ENCODE measurements around the gene TAF11L2.
"Not testable (repeated sequence)": the region's sequence is repeated elsewhere in the genome, so short reads cannot be mapped to it uniquely, and the experiment has no call there.

Gene TAF11L2

DNA sequence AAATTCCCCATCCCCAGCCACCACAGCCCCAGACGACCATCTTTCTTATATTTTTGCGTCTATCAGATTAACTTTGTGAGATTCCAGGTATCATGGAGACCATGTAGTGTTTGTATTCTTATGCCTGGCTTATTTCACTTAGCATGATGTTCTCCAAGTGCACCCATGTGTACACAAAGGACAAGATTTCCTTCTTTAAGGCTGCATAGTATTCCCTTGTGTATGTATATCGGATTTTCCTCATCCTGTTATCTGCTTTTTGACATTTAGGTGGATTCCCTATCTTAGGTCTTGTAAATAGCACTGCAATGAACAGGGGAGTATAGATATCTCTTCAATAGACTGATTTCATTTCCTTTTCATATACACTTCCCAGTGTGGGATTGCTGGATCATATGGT, 5.3 kb upstream of the TAF11L2 start:
- no peaks in the 10 kb centered on the region for H3K36me3 ChIP-seq (ENCODE audit: insufficient read depth, low read length)
- H3K9ac ChIP-seq (ENCODE audit: low read length): no peak overlapping the region
- H3K4me2 ChIP-seq (ENCODE audit: low read length): no peak overlapping the region
- no peaks in the 10 kb centered on the region for H4K20me1 ChIP-seq (ENCODE audit: insufficient read depth, low read length)
- no peak overlapping the region for H2AFZ ChIP-seq (ENCODE audit: low read length)
- H3K27me3 ChIP-seq (ENCODE audit: insufficient read depth, low read length): no peaks in the 10 kb centered on the region
- no peaks in the 10 kb centered on the region for H3K9me3 ChIP-seq (ENCODE audit: low read length)
- TF ChIP-seq, protein P1, sequence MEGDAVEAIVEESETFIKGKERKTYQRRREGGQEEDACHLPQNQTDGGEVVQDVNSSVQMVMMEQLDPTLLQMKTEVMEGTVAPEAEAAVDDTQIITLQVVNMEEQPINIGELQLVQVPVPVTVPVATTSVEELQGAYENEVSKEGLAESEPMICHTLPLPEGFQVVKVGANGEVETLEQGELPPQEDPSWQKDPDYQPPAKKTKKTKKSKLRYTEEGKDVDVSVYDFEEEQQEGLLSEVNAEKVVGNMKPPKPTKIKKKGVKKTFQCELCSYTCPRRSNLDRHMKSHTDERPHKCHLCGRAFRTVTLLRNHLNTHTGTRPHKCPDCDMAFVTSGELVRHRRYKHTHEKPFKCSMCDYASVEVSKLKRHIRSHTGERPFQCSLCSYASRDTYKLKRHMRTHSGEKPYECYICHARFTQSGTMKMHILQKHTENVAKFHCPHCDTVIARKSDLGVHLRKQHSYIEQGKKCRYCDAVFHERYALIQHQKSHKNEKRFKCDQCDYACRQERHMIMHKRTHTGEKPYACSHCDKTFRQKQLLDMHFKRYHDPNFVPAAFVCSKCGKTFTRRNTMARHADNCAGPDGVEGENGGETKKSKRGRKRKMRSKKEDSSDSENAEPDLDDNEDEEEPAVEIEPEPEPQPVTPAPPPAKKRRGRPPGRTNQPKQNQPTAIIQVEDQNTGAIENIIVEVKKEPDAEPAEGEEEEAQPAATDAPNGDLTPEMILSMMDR (IDR thresholded peaks at IDR 0.05; ENCODE audit: low read length): no peak
- TF ChIP-seq EZH2 (IDR thresholded peaks at IDR 0.05; ENCODE audit: borderline replicate concordance, low read length): no peak
- H3K4me3 ChIP-seq (ENCODE audit: low read depth, low read length, poor library complexity, severe bottlenecking): no peak overlapping the region
- no peaks in the 10 kb centered on the region for H3F3A ChIP-seq (ENCODE audit: insufficient read depth, low read length)
- no peaks in the 10 kb centered on the region for H3K9me2 ChIP-seq (ENCODE audit: low read depth, low read length)
- no peak overlapping the region for H3K27ac ChIP-seq (ENCODE audit: low read depth, low read length, poor library complexity, severe bottlenecking)
- no peaks in the 10 kb centered on the region for H3K4me1 ChIP-seq (ENCODE audit: insufficient read depth, low read length, severe bottlenecking)
- H3K79me2 ChIP-seq (ENCODE audit: insufficient read depth, low read length): no peaks in the 10 kb centered on the region

DNA sequence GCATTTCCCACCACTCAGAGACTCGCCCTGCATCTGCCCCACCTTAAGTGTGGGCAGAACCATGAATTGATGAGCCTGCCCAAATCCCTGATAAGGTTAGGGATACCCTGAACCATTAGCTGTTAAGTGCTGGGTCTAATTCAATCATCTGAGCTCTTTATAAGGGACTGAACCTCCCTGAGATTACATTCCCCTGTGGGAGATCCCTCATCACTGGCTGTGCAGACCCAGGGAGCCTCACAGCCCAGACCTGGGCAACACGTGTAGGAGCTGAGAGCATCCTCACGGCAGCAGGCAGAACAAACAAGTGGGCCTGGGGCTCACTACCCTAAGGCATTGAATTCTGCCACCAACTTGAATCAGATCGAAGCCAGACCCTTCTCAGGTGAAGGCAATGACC, 585 bp upstream of the TAF11L2 start:
- no peak overlapping the region for H2AFZ ChIP-seq (ENCODE audit: low read length)
- TF ChIP-seq EZH2 (IDR thresholded peaks at IDR 0.05; ENCODE audit: borderline replicate concordance, low read length): no peak
- TF ChIP-seq, protein P1 (IDR thresholded peaks at IDR 0.05; ENCODE audit: low read length): no peak
- H3K27me3 ChIP-seq (ENCODE audit: insufficient read depth, low read length): no peaks in the 10 kb centered on the region
- no peaks in the 10 kb centered on the region for H3F3A ChIP-seq (ENCODE audit: insufficient read depth, low read length)
- no peaks in the 10 kb centered on the region for H3K9me3 ChIP-seq (ENCODE audit: low read length)
- no peak overlapping the region for H3K27ac ChIP-seq (ENCODE audit: low read depth, low read length, poor library complexity, severe bottlenecking)
- H3K9ac ChIP-seq (ENCODE audit: low read length): no peak overlapping the region
- H3K4me3 ChIP-seq (ENCODE audit: low read depth, low read length, poor library complexity, severe bottlenecking): no peak overlapping the region
- H3K36me3 ChIP-seq (ENCODE audit: insufficient read depth, low read length): no peaks in the 10 kb centered on the region
- no peaks in the 10 kb centered on the region for H3K9me2 ChIP-seq (ENCODE audit: low read depth, low read length)
- no peaks in the 10 kb centered on the region for H3K4me1 ChIP-seq (ENCODE audit: insufficient read depth, low read length, severe bottlenecking)
- H4K20me1 ChIP-seq (ENCODE audit: insufficient read depth, low read length): no peaks in the 10 kb centered on the region
- no peaks in the 10 kb centered on the region for H3K79me2 ChIP-seq (ENCODE audit: insufficient read depth, low read length)
- no peak overlapping the region for H3K4me2 ChIP-seq (ENCODE audit: low read length)

DNA sequence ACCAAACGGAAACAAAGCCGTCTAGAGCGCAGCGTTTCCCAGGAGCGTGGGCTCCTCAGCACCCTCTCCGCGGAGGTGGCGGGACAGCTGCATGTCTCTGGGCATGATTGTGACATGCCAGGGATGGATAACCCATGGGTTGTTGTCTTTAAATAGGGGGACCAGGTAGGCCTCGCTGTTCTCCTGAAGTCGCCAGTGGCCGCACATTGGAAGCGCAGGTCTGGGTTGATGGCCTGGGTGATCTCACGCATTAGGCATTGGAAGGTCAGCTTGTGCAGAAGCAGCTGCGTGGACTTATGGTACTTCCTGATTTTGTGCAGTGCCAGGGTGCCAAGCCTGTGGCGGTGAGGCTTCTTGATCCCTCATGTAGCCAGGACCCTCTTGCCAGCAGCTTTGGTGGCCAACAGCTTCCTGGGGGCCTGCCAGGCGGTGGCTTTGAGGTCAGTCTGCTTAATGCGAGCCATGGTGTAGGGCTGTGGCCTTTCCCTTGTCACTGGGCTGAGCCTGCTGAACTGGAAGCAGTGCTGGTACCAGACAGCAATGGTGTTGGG, 13.8 kb downstream of the TAF11L2 start:
- Histone ChIP-seq H4K20me1 (ENCODE audit: insufficient read depth, low read length) (no peaks in the 10 kb centered on the region), H3K36me3 (ENCODE audit: insufficient read depth, low read length) (no peaks in the 10 kb centered on the region)
- TF ChIP-seq, protein P1 (IDR thresholded peaks at IDR 0.05; ENCODE audit: low read length): no peak
- TF ChIP-seq EZH2 (IDR thresholded peaks at IDR 0.05; ENCODE audit: borderline replicate concordance, low read length): no peak

DNA sequence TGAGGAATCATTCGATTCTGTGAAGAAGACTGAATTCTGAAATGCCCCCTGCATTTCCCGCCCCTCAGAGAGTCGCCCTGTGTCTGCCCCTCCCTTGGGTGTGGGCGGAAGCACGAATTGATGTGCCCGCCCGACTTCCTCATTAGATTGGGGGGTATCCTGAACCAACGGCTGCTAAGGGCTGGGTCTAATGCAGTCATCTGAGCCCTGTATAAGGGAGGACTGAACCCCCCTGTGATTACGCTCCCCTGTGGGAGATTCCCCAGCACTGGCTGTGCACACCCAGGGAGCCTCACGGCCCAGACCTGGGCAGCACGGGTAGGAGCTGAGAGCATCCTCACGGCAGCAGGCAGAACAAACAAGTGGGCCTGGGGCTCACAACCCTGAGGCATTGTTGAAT, 19.5 kb downstream of the TAF11L2 start:
- H3K4me3 ChIP-seq (ENCODE audit: low read depth, low read length, poor library complexity, severe bottlenecking); H3K36me3 ChIP-seq (ENCODE audit: insufficient read depth, low read length); H3K27me3 ChIP-seq (ENCODE audit: insufficient read depth, low read length); H3F3A ChIP-seq (ENCODE audit: insufficient read depth, low read length); H4K20me1 ChIP-seq (ENCODE audit: insufficient read depth, low read length); H3K27ac ChIP-seq (ENCODE audit: low read depth, low read length, poor library complexity, severe bottlenecking); H3K4me1 ChIP-seq (ENCODE audit: insufficient read depth, low read length, severe bottlenecking); H3K9me2 ChIP-seq (ENCODE audit: low read depth, low read length); H2AFZ ChIP-seq (ENCODE audit: low read length); H3K9me3 ChIP-seq (ENCODE audit: low read length); H3K9ac ChIP-seq (ENCODE audit: low read length); H3K79me2 ChIP-seq (ENCODE audit: insufficient read depth, low read length); H3K4me2 ChIP-seq (ENCODE audit: low read length): not testable (repeated sequence)

More for the DNA sequence above, 13.8 kb downstream of the TAF11L2 start:
- Histone ChIP-seq H3K9ac (ENCODE audit: low read length) (no peak overlapping the region), H3K4me3 (ENCODE audit: low read depth, low read length, poor library complexity, severe bottlenecking) (no peak overlapping the region), H3K4me1 (ENCODE audit: insufficient read depth, low read length, severe bottlenecking) (no peaks in the 10 kb centered on the region), H3K9me3 (ENCODE audit: low read length) (no peaks in the 10 kb centered on the region), H3F3A (ENCODE audit: insufficient read depth, low read length) (no peaks in the 10 kb centered on the region), H3K9me2 (ENCODE audit: low read depth, low read length) (no peaks in the 10 kb centered on the region), H2AFZ (ENCODE audit: low read length) (no peak overlapping the region), H3K4me2 (ENCODE audit: low read length) (no peak overlapping the region), H3K27ac (ENCODE audit: low read depth, low read length, poor library complexity, severe bottlenecking) (no peak overlapping the region), H3K27me3 (ENCODE audit: insufficient read depth, low read length) (no peaks in the 10 kb centered on the region), H3K79me2 (ENCODE audit: insufficient read depth, low read length) (no peaks in the 10 kb centered on the region)

DNA sequence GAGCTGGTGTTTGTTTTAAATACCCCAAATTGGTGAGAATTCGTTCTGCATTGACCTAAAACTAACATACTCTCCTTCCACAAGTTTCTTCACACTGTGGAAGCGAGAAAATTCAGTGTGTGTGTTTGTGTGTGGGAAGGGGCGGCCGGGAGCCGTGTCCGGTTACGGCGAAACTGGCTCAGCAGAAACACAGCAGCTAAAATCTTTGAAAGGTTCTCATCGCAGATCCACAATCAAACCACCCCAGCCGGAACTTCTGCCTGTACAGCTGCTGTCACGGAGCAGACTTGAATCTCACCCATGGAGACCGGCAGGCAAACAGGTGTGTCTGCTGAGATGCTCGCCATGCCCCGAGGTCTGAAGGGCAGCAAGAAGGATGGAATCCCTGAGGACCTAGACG, 20.0 kb downstream of the TAF11L2 start, which contains the start of gene TAF11L3:
Gene TAF11L3, plus strand, starts transcription at position 301 of the 400 bp plus-strand sequence.
- H3K36me3 ChIP-seq (ENCODE audit: insufficient read depth, low read length): not testable (repeated sequence)

More for the DNA sequence above, 20.0 kb downstream of the TAF11L2 start, which contains the start of gene TAF11L3:
- H2AFZ ChIP-seq (ENCODE audit: low read length); H3K9ac ChIP-seq (ENCODE audit: low read length); H3K79me2 ChIP-seq (ENCODE audit: insufficient read depth, low read length); H3F3A ChIP-seq (ENCODE audit: insufficient read depth, low read length); H3K27ac ChIP-seq (ENCODE audit: low read depth, low read length, poor library complexity, severe bottlenecking); H3K9me2 ChIP-seq (ENCODE audit: low read depth, low read length); H3K27me3 ChIP-seq (ENCODE audit: insufficient read depth, low read length); H3K9me3 ChIP-seq (ENCODE audit: low read length); H4K20me1 ChIP-seq (ENCODE audit: insufficient read depth, low read length); H3K4me1 ChIP-seq (ENCODE audit: insufficient read depth, low read length, severe bottlenecking); H3K4me3 ChIP-seq (ENCODE audit: low read depth, low read length, poor library complexity, severe bottlenecking); H3K4me2 ChIP-seq (ENCODE audit: low read length): not testable (repeated sequence)
